Stimulated activated CD4-positive, alpha-beta T cell treated with anti-CD3 and anti-CD28 coated beads, Interleukin-1b, Interleukin-23, amount 100 ng/mL, for 24 hours (primary cell): ENCODE measurements around the gene CFB.
"Not testable (repeated sequence)": the region's sequence is repeated elsewhere in the genome, so short reads cannot be mapped to it uniquely, and the experiment has no call there.

Experiments used
- DNase-seq, 4 experiments: peaks; one replicate each; pipeline ENCODE4 v3.0.0-alpha.2; 2020; ENCODE audit warnings: low read depth in 4 of 4, low spot score in 1 of 4

CFB gene

DNA sequence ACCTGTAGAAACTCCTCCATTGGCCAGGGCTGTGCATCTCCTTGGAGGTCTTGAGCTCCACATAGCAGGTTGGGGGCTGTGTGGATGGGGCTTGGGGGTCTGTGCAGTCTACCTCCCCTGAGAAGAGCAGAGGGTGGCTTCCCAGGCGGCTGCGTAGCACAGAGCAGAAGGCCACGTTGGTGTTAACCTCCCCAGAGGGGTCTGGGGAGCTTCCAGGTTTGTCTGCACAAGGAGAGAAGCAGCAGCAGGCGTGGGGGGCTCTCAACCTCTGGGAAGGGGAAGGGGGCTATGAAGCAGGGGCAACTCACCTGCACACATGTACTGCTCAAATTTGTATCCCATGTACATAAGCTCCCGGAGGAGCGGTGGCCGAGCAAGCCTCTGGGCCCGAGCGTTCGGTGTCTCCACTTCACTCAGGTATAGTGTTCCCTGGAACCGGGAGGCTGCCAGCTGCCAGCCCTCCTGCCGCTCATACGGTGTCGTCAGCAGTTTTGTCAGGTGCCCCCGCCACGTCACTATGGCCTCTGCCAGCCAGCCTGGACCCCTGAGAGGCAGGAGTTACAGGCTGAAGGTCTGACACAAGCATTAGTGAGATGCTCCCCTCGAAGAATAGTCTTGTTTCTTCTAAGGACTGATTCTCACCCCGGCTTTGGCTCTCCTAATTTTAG lies 24.8 kb downstream of the CFB start:
- no peak for DNase-seq

DNA sequence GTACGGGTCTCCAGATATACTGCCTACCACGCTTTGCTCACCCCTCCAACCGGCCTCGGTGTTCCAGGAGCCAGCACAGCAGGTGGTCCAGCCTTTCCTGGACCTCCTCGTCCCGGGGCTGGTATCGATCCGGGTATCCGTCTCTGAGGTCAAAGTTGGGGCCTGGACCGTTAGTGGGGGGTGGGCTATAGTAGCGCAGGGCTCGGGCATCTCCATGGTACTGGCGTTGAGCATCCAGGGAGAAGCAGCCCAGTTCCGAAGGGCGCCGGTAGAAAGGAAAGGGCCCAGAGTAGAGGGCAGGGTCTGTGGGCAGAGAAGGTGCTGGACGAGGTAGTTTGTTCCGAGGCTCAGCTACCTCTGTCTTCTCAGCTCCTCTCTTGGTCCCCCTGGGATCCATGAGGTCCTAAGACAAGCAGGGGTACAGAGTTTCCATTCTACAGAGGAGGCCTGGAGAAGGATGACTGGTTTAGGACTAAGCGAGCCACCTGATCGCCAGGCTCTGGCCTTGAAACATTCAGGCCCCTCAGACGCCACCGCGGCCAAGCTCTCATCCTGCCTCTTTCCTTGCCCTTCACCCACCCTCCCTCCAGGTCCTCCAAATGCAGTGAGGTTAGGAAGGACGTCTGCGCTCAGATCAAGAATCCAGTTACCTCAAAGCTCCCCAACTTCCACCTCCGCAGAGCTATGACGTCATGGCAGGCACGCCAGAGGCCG lies 25.5 kb downstream of the CFB start:
- no peak for DNase-seq

DNA sequence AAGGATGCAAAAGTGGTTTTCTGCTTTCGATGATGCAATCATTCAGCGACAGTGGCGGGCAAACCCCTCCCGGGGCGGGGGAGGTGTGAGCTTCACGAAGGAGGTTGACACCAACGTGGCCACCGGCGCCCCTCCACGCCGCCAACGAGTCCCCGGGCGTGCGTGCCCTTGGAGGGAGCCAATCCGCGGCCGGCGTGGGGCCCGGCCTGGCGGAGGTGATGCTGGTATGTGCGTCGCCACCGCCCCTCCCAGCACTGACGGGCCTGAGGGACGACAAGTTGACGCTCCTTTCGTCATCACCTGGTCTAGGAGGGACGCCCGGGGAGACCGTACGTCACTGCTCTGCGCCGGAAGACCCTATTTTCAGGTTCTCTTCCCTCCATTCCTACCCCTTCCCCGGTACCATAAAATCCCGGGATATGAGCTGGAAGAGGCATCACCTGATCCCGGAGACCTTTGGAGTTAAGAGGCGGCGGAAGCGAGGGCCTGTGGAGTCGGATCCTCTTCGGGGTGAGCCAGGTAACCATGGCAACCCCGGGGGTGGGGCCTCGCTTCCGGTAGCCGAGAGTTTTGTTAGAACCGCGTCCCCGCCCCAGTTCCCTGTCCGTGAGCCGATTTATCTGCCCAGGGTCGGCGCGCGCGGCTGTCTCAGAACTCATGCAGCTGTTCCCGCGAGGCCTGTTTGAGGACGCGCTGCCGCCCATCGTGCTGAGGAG lies 26.3 kb downstream of the CFB start, which contains the start of gene DXO:
Gene DXO (minus strand): TSS at position 146 of the 716 bp plus-strand sequence. CDS start 463 bp downstream, outside the sequence.
- DNase-seq, result peak; percentile 94 to 97 (median 96)

GRCh38 chr6:31972709-31973350 lies 26.9 kb downstream of the CFB start:
- no peak for DNase-seq

DNA sequence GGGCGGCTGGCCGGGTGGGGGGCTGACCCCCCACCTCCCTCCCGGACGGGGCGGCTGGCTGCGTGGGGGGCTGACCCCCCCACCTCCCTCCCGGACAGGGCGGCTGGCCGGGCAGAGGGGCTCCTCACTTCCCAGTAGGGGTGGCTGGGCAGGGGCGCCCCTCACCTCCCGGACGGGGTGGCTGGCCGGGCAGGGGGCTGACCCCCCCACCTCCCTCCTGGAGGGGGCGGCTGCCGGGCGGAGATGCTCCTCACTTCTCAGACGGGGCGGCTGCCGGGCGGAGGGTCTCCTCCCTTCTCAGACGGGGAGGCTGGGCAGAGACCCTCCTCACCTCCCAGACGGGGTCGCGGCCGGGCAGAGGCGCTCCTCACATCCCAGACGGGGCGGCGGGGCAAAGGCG lies 30.2 kb downstream of the CFB start:
- not testable (repeated sequence) for DNase-seq

GRCh38 chr6:31977816-31978431 lies 32.0 kb downstream of the CFB start:
- DNase-seq, result no peak

- DNase-seq, result no peak
Observed at GRCh38 chr6:31978831-31979230, 32.9 kb downstream of the CFB start.

DNA sequence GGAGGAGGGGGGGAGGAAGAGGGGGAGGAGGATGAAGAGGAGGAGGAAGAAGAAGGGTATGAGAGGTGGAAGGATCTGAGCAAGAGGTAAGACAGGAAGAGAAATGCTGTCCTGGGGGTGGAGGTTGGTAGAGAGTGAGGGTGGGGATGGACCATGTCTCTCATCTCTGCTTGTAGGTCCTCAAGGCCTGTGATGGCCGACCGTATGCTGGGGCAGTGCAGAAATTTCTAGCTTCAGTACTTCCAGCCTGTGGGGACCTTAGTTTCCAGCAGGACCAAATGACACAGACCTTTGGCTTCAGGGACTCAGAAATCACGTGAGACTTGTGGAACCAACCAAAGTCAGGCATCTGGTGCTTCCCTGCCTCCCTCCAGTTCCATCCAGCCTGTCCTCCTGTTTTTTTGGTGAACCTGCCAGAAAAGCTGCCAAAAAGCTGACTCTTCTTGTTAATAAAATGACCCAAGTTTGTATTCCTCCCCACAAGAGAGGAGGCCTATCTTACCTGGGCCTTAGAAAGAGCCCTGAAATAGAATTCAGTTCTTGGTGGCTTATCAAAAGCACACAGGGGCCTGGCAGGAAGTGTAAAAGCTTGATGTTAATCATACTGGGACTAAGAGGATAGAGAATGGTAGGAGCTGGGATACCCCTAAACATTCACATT lies 33.5 kb downstream of the CFB start:
- DNase-seq, result no peak

DNA sequence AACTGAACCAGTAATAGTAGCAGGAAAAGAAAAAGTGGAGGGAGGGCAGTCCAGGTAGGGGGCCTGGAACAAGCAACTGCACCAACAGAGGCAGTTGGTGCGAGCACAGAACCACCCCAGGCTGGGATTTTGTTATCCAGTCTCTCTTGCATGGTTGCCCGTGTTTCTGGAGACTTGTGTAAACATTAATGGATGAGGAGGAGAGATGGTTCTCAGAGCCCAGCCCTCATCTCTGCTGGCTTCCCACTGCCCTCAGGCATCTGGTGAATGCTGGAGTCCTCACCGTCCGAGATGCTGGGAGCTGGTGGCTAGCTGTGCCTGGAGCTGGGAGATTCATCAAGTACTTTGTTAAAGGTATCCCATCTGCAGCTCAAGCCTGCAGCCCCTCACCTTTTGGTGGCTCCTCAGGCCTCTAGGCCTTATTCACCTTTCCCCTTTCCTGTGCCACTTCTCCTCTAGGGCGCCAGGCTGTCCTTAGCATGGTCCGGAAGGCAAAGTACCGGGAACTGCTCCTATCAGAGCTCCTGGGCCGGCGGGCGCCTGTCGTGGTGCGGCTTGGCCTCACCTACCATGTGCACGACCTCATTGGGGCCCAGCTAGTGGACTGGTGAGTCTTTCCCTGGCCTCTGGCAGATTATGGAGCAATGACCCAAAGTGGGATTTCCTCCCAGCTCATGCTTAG lies 34.4 kb downstream of the CFB start:
- DNase-seq, result not testable (repeated sequence)

GRCh38 chr6:31980998-31981397 lies 35.1 kb downstream of the CFB start:
- DNase-seq, result not testable (repeated sequence)

- not testable (repeated sequence) for DNase-seq
Observed at GRCh38 chr6:31981744-31982143, 35.8 kb downstream of the CFB start, which contains the start of gene C4A. TSS of gene C4A (plus strand) at chr6:31982057. CDS start at chr6:31982108, 51 bp downstream.

- not testable (repeated sequence) for DNase-seq
Observed at GRCh38 chr6:31989363-31989762, 43.5 kb downstream of the CFB start.

- DNase-seq, result not testable (repeated sequence)
Observed at GRCh38 chr6:31994421-31994820, 48.5 kb downstream of the CFB start.

GRCh38 chr6:31996385-31996784 lies 50.5 kb downstream of the CFB start:
- not testable (repeated sequence) for DNase-seq
